Activated CD8-positive, alpha-beta memory T cell treated with anti-CD3 and anti-CD28 coated beads for 36 hours (primary cell): Measurements from ENCODE around the gene NADK. TPM values are rescaled to one million over a fixed set of nuclear protein-coding genes. Genes with fewer than 3 reads are reported as not detected.

Source experiments
- CTCF ChIA-PET: fragments of 350-600 bp; sonication (Branson Sonifier 250); formaldehyde crosslinking; loops from one replicate; lab custom pipeline; 2021; ENCODE audit warnings: antibody characterized with exemption; lab: Charles Lee
- POLR2A ChIA-PET: fragments of 350-600 bp; sonication (Branson Sonifier 250); formaldehyde crosslinking; loops from one replicate; lab custom pipeline; 2021; ENCODE audit warnings: antibody characterized with exemption; lab: Charles Lee
- total RNA-seq, 2 experiments: library from RNA; stranded (reverse); gene quantifications; one replicate each; pipeline ENCODE4 v1.2.3, GENCODE V29; 2021

NADK gene
- total RNA-seq, 2 experiments from 2014 or later = 82.6 to 84.5 TPM

DNA sequence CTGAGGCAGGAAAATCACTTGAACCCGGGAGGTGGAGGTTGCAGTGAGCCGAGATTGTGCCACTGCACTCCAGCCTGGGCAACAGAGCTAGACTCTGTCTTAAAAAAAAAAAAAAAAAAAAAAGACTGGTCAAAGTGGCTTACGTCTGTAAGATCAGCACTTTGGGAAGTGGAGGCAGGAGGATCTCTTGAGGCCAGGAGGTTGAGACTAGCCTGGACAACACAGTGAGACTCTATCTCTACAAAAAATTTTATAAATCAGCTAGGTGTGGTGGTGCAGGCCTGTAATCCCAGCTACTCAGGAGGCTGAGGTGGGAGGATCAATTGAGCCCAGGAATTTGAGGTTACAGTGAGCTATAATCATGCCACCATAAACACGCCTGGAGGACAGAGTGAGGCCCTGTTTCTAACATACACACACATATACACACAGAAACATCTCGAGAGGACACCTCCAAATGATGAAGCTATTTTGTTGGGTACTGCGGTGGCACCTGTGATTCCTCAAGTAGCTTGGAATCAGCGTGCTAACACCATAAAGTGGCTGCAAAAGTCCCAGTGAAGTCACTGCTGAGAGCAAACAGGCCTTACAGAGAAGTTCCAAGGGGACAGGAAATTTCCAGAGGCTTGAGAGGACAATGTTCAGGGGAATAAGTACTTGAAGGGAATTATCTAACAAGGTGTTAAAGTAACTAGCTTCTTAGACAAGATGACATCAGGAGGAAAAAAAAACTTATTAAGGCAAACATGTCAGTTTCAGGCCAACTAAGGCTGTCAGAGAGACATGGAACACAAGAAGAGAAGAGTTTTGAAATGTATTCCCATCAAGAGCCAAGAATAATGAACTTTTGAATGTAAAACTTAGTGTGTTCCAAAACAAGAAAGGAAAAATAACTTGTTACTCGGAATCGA is 1.3 kb downstream of the NADK start:
- CTCF ChIA-PET = interaction anchor here (0.7 to 1.6 kb wide), 3 partner anchors 13 to 128 kb away, joined by 4 to 11 read pairs (median 5); no protein-coding TSS in a partner anchor
- POLR2A ChIA-PET = no interaction called here

GRCh38 chr1:1775327-1776226 is 2.7 kb downstream of the NADK start:
- CTCF ChIA-PET = interaction anchor here (0.7 to 1.5 kb wide), 2 partner anchors 14 to 48 kb away, joined by 4 to 5 read pairs; no protein-coding TSS in a partner anchor
- POLR2A ChIA-PET = interaction anchor here (0.7 kb wide), 1 partner anchor 91 kb away, joined by 3 read pairs; no protein-coding TSS in a partner anchor

- ChIA-PET CTCF (no interaction called here), POLR2A (no interaction called here)
These were observed 4.4 kb downstream of the NADK start for GRCh38 chr1:1773874-1774273.

- ChIA-PET CTCF (no interaction called here), POLR2A (no interaction called here)
These were observed 7.2 kb downstream of the NADK start for GRCh38 chr1:1771096-1771495.

DNA sequence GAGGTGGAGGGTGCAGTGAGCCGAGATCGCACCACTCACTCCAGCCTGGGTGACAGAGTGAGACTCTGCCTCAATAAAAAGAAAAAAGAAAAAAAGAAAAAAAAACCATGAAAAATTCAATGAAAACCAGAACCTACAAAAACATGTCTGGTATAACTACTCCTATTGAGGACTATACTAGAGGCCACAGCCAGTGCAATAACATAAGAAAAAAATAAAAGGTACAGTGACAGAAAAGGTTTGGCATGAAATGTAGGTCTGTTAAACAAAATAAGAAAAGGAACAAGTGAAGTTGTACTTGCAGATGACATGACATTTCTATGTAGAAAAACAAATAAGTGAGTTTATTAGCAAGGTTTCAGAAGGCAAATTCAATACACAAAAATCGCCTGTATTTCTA is 8.2 kb downstream of the NADK start:
- POLR2A ChIA-PET = no interaction called here
- CTCF ChIA-PET = no interaction called here

- POLR2A ChIA-PET = no interaction called here
These were observed 9.8 kb downstream of the NADK start for GRCh38 chr1:1768249-1768992.

GRCh38 chr1:1764876-1765470 is 13.3 kb downstream of the NADK start:
- CTCF ChIA-PET = no interaction called here
- POLR2A ChIA-PET = no interaction called here

More at GRCh38 chr1:1768249-1768992, 9.8 kb downstream of the NADK start:
- CTCF ChIA-PET = no interaction called here

GRCh38 chr1:1763657-1764621 is 14.3 kb downstream of the NADK start:
- ChIA-PET CTCF (no interaction called here), POLR2A (no interaction called here)

DNA sequence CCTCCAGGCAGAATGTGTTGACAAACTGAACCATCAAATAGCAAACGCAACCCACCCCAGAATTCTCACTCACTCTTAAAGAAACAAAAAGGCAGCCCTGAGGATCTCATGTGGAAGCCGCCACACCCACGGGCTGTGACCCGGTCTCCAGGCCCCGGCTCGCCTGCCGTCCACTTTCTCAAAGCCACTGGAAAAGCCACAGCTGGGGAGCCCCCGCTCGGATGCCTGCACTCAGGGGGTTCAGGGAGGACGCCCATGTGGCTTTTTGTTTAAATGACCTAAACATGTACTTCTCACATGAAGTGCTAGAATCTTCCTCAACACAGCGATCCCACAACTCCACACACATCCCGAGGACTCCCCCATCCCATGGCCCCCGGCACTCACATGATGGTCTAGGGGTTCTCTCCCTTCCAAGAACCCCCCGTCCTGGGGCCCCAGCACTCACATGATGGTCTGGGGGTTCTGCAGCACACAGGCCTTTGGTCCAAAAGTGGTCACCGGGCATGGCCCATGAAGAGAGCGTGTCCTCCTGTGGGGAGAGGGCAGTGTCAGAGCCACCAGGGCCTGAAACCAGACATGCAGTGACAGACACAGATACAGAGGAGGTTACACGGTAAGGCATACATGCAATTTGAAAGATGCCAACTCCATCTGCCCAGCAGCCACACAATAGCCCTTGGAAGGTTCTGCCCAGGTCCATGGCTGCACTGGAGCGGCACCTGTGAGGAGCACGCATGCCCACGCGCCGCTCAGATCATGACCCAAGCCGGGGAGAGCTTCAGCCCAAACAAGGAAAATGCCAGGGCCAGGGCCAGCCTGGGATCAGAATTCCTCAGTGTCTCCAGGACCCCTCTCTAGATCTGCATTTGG is 16.5 kb downstream of the NADK start:
- ChIA-PET POLR2A (no interaction called here), CTCF (interaction anchor here (1.4 kb wide), 1 partner anchor 145 kb away, joined by 4 read pairs; no protein-coding TSS in a partner anchor)

- ChIA-PET CTCF (interaction anchor here (1.4 kb wide), 1 partner anchor 146 kb away, joined by 4 read pairs; no protein-coding TSS in a partner anchor), POLR2A (no interaction called here)
These were observed 17.6 kb downstream of the NADK start for GRCh38 chr1:1760715-1761114.

- POLR2A ChIA-PET = no interaction called here
These were observed 18.0 kb downstream of the NADK start for GRCh38 chr1:1760345-1760650.

GRCh38 chr1:1759456-1760344 is 18.6 kb downstream of the NADK start:
- ChIA-PET CTCF (interaction anchor here (1.4 kb wide), 1 partner anchor 147 kb away, joined by 4 read pairs; no protein-coding TSS in a partner anchor), POLR2A (no interaction called here)

More at GRCh38 chr1:1760345-1760650, 18.0 kb downstream of the NADK start:
- CTCF ChIA-PET = interaction anchor here (1.4 kb wide), 1 partner anchor 146 kb away, joined by 4 read pairs; no protein-coding TSS in a partner anchor

- CTCF ChIA-PET = no interaction called here
- POLR2A ChIA-PET = no interaction called here
These were observed 19.4 kb downstream of the NADK start for GRCh38 chr1:1758692-1759455.

DNA sequence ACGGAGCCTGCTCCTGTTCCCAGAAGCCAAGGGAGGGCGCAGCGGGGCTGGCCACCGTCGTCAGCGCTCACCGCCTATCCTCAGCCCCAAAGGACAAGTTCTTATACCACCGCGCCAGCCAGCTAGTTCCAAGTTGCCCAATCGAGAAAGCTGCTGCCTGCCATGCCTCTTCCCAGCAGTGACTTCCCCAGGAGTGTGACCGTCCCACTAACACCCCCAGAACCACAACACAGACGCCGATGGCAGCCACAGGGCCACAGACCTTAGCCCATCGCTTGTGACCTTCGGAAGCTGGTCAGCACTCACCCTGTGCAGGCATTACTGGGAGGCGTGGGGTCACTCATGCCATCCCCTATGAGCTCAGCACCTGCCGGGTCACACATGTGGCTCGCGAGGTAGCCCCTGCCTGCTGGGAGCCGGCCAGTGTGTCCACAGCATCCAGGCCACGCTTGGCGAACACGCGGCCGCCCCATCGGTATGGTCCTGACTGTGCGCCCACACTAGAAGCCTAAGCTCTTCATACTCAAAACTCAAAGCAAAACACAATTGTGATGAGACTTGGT is 20.1 kb downstream of the NADK start:
- CTCF ChIA-PET = no interaction called here
- POLR2A ChIA-PET = no interaction called here
